ENCODE data around the gene CYP2E1. TPM values are rescaled to one million over a fixed set of nuclear protein-coding genes. Genes with fewer than 3 reads are reported as not detected.

Gene CYP2E1
- total RNA-seq, 2 experiments from 2014 or later, result 0.73 to 0.83 TPM

Other genes with a start within 250 kb of the CYP2E1 start
- 10 to 100 TPM; 74.4 to 79.1 TPM for gene TUBGCP2, start 218.5 kb upstream of the CYP2E1 start, total RNA-seq
- 10 to 100 TPM; 36.5 to 38.8 TPM for gene ZNF511, start 218.4 kb upstream of the CYP2E1 start, total RNA-seq
- 1 to 10 TPM; 1.2 to 1.4 TPM for gene CALY, start 190.5 kb upstream of the CYP2E1 start, total RNA-seq
- gene PRAP1, start 180.0 kb upstream of the CYP2E1 start, total RNA-seq, result not detected
- gene FUOM, start 169.3 kb upstream of the CYP2E1 start, total RNA-seq, result 1 to 10 TPM; 7.9 to 10.0 TPM
- gene ECHS1, start 154.0 kb upstream of the CYP2E1 start, total RNA-seq, result 1 to 10 TPM; 7.9 to 8.5 TPM
- 1 to 10 TPM; 2.4 to 3.5 TPM for gene PAOX, start 148.1 kb upstream of the CYP2E1 start, total RNA-seq
- 10 to 100 TPM; 30.2 to 31.0 TPM for gene MTG1, start 133.2 kb upstream of the CYP2E1 start, total RNA-seq
- not detected for gene SPRN, start 102.7 kb upstream of the CYP2E1 start, total RNA-seq
- gene SCART1, start 73.4 kb upstream of the CYP2E1 start, total RNA-seq, result 1 to 10 TPM; 3.4 to 3.7 TPM
- under 1 TPM in 1 of 2 experiments, not detected in 1; 0.28 TPM for gene SYCE1, start 38.2 kb downstream of the CYP2E1 start, total RNA-seq
- not detected for gene FRG2B, start 99.4 kb downstream of the CYP2E1 start, total RNA-seq

All from CD8-positive, alpha-beta T cell (primary cell).